KG1 (cell line): Measurements from ENCODE around the gene SART1.
"Not testable (repeated sequence)": the region's sequence is repeated elsewhere in the genome, so short reads cannot be mapped to it uniquely, and the experiment has no call there.

Experiments used
- DNase-seq: peaks from one replicate; lab custom pipeline; 2025; lab: John Stamatoyannopoulos, UW

Gene SART1

GRCh38 chr11:66001942-66002647 lies 40.6 kb downstream of the SART1 start, which contains the start of the genes BANF1 and EIF1AD:
Gene BANF1 (plus strand): TSS chr11:66002503. CDS start chr11:66003251, 748 bp downstream.
Gene EIF1AD (minus strand): TSS chr11:66002157. CDS start chr11:66000389, 1,768 bp downstream.
- DNase-seq, result peak; percentile 100

DNA sequence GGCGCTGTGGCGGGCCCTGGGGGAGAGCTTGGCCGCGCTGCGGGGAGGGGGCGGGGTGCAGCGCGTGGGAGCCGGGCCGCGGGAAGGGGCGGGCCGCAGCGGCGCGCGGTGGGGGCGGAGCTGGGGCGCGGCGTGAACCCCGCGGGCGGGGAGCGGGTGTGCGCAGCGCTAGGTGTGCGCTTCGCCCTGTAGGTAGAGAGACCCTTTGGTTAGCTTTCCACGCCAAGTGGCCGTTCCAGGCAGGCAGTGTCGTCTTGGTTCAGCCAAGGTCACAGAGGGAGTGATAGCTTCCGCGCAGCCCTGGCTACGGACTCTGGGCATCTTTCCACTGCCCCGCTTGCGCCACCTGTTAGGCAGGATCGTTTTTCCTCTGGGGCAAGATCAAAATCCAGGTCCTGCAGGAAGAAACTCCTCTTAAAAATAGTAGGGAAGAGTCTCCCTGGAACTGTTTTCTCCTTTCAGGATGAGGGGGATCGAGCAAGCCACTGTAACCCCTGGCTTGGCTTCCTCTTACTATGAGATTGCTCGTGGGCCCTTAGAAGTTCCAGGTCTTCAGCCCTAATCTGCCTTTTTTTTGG lies 41.2 kb downstream of the SART1 start:
- DNase-seq, result peak; percentile 84

- DNase-seq, result no peak
Observed at GRCh38 chr11:66003291-66003690, 41.8 kb downstream of the SART1 start.

- no peak for DNase-seq
Observed at GRCh38 chr11:66004186-66004585, 42.7 kb downstream of the SART1 start.

GRCh38 chr11:66006134-66006890 lies 44.8 kb downstream of the SART1 start:
- no peak for DNase-seq

DNA sequence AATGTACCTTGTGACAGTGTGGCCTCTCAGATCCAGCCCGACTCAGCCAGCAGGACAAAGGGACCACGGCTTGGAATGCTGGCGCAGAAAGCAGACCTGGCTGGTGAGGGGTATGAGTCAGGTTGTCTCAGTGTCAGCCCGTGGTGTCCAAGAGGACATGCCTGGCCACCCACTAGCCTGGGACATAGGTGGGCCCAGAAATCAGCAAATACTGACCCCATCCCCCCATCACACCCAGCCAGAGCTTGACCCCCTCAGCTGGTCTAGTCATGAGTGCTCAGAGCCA lies 45.3 kb downstream of the SART1 start:
- no peak for DNase-seq

- no peak for DNase-seq
Observed at GRCh38 chr11:66007201-66007634, 45.7 kb downstream of the SART1 start.

DNA sequence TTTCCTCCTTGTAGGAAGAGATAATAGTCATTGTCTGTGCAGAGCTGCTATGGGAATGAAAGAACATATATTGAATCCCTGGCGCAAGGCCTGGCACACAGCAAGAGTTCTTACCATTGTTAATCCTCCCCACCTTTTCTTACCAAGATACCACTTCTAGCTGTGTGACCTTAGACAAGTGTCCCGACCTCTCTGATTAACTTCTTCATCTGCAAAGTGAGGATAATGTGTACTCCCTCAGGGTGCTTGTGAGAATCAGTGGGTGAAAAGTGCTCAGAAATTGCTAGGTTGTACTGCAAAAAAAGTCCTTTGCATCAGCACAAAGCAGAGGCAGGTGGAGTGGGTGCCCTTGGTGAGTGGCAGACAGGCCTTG lies 46.5 kb downstream of the SART1 start:
- no peak for DNase-seq

DNA sequence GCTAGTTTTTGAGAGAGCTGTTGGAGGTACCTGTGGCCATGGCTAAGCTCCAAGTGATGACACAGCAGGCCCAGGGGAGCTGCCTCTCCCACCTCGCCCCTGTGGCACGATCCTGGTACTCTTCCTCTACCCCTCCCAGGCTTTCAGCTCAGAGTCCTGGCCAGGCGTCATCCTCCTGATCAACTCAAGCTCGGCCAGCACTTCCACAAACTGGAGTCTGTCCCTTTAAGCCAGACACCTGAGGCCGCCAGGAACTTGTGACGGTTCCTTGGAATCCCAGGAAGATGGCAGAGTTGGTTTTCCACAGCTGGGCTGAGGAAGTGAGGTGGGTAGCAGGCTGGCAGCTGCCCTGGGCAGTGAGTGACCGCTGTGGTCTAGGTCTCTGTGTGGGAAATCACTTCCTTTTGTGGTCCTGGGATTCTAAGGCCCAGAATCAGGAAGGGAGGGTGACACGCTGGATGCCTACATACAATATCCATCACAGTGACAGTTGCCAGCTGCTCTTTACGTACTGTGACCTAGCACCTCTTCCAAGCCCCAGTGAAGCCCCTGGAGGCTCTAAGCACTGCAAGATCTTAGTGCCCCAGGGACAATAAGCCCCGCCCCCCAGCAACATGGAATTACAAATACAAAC lies 47.1 kb downstream of the SART1 start:
- DNase-seq, result no peak

DNA sequence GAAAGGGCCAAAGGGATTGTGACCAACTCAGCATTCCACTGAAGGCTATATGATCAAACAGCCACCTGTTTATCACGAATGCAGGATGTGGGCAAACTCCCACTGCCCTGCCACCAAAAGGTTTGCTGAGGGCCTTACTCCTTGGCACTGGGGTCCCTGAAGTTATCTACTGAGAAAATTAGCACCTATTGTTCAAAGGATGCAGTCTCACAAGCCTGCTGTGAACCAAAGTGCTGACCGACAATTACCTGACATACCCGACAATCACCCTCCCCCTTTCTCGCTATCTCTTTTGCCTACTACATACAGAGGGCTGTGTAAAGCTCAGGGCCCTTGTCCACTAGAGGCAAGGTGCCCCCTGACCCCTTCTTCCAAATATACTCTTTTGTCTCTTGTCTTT lies 48.5 kb downstream of the SART1 start:
- DNase-seq, result not testable (repeated sequence)

DNA sequence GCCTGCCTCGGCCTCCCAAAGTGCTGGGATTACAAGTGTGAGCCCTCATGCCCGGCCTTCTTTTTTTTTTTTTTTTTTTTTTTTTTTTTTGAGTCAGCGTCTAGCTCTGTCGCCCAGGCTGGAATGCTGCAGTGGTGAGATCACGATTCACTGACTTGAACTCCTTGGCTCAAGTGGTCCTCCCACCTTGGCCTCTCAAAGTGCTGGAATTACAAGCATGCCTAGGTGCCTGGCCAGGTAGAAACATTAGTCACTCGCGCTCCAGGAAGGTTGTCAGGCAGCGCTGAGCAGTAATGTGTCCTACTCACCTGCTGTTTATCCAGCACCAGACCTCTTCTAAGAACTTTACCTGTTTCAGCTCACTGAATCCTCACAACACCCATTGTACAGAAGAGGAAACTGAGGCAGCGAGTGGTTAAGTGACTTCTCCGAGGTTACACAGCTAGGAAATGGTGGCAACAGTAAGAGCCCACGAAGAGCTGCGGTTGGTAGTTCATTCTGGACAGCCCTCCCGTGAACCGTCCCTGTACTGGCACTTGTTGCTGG lies 49.8 kb downstream of the SART1 start:
- no peak for DNase-seq

GRCh38 chr11:66011785-66012303 lies 50.3 kb downstream of the SART1 start, which contains the start of gene CST6:
Gene CST6 (plus strand): TSS chr11:66012008. CDS start chr11:66012045, 37 bp downstream.
- no peak for DNase-seq

DNA sequence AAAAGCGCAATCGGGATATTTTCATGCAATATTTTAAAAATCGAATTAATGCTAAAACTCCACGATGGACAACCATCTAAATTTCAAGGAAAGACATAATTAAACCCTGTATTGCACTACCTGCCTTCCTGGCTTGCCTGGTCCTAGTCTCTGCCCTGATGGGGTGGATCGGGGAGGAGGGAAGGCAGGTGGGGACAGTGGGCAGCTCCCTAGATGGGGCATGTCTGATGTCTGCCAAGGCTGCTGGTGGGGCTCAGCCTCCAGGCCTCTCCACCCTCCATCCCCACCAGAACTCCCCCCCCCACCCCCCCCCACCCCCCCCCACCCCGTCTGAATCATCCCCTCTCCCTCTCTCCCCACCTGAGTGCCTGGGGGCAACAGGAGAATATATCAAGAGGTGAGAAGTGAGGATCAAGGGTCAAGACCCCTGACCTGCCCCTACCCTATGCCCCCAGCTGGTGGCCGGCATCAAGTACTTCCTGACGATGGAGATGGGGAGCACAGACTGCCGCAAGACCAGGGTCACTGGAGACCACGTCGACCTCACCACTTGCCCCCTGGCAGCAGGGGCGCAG lies 50.9 kb downstream of the SART1 start:
- no peak for DNase-seq

DNA sequence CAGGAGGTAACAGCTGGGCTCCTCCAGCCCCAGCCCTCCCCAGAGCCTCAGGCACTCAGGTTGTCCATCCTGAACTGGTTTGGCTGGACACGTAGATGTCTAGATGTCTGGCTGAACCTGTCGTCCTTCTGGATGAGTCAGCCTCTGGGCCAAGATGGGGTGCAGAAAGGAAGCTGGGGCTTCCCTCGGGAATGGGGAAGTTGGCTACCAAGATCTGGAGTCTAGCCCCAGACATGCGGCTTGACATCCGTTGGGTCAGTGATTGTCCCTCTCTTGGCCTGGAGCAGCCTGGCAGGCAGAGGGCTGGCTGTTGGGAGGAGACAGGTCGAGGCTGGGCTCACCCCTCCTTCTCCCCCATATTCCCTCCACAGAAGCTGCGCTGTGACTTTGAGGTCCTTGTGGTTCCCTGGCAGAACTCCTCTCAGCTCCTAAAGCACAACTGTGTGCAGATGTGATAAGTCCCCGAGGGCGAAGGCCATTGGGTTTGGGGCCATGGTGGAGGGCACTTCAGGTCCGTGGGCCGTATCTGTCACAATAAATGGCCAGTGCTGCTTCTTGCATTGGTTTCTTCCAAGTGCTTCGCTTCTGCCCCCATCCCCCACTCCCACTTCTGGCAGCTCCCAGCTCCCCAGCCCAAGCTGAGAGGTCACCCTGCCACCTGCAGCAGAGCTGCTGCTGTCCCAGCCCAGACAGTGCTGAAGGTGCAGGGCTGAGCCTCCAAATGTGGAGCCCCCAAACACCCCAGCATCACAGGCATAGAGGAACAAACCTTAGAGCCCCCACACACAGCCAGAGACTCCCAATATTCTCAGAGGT lies 51.6 kb downstream of the SART1 start:
- no peak for DNase-seq

DNA sequence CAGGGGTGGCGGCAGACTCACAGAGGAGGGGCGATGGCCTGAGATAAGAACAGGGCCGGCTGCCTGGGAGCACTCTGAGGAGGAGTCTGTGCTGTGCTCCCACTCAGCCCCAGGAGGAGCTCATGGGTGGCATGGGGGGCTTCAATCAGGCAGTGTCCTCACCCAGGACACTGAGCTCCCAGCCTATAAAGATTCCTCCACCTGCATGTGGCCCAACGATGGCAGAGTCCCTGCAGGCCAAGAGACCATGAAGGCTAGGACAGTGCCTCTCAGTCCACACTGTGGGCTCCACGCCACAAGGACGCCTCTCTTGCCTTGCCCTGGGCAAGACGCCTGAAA lies 52.2 kb downstream of the SART1 start:
- no peak for DNase-seq

DNA sequence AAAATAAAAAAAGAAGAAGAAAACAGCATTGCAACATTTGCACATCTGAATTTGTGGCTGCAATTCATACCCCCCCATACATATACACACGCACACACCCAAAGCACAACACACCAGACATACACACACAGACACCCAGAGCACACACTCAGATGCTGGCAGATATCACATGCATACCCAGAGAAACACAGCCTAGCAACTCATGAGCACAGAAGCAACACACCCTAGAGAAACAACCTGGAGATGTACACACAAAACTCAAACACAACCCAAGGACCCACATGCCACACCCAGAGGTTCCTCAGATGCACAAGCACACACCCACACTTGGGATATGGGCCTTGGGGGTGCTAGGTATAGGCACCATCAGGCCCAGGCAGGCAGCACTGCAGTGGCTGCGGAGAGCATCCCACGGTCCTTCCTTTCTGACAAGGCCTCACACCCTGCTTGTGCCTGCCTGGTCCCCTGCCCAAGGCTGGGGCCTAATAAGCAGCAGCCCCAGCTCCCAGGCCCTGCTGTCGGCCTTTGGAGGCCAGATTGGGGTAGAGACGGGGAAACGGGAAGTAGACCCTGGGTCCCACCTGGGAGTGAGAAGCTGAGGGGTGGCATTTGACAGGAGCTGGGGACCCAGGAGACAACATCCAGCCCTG lies 53.4 kb downstream of the SART1 start:
- DNase-seq, result no peak

DNA sequence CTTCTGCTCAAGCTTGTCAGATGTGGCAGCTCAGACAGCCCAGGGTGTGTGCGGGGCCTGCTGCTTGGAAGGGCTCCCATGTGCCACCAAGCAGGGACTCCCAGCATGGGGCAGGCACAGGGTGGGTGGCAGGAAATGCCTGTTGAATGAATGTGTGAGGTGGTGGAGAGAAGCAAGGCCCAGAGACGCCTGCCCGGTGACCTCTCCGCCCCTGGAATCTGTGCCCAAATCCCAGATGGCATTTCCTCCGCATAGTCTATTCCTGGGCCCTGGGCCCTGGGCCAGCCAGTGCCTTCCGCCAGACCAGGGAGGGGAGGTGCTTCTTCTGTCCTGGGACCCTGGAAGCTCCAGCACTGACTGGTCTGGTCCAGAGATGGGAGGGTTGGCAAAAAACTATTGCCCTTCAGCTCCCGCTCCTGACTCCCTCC lies 53.9 kb downstream of the SART1 start:
- DNase-seq, result no peak

DNA sequence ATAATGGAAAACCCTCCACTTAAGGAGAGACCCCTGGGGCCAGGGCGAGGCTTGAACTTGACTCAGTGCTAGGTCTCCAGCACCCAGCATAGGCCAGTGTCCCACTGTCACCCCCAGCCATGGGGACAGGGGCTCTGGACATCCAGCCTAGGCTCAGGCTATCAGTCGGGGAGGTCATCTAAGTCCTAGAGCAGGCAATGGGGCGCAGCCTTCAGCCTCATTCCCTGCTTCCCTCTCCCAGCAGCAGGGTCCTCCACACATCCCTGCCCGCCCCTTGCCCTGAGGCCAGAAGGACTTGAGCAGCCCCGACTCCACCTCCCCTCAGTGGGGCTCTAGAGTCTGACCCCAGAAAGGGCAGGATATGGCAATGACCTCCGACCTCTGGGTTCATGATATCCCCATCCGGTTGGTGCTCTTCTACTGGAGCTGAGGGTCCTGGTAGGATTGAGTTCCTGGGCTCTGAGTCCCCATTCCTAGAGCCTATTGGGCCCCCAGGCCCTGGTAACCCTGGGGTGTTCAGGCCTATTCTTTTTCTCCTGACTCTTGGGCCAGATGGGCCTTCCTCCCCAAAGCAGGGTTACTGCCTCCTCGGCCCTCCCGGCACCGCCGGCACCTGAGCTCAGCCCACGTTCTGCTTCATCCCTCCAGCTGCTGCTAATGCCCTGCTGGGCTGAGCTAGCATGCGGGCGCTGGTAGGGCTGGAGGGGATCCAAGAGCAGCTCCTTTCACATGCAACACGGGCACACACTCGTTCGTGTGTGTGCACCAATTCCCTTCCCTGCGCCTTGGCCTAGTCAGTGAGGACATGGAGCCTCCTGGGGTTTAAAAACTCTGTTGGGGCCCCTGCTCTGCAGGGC lies 54.6 kb downstream of the SART1 start:
- DNase-seq, result no peak

GRCh38 chr11:66016793-66017177 lies 55.3 kb downstream of the SART1 start:
- no peak for DNase-seq

GRCh38 chr11:66017321-66017720 lies 55.8 kb downstream of the SART1 start:
- no peak for DNase-seq
